ENCODE measurements around the gene RIPOR2.
"Not testable (repeated sequence)": the region's sequence is repeated elsewhere in the genome, so short reads cannot be mapped to it uniquely, and the experiment has no call there.

RIPOR2 gene

GRCh38 chr6:24949020-24949569 is 13.3 kb upstream of the RIPOR2 start:
- Mint-ChIP-seq H3K4me1 (no peaks in the 10 kb centered on the region), H3K27me3 (ENCODE audit: low read depth) (peaks cover 15% of the 10 kb centered on the region)

GRCh38 chr6:24948261-24948660 is 12.5 kb upstream of the RIPOR2 start:
- H3K4me3 Mint-ChIP-seq; H3K27ac Mint-ChIP-seq; H3K4me1 Mint-ChIP-seq; H3K36me3 Mint-ChIP-seq (ENCODE audit: low read depth): not testable (repeated sequence)
- H3K9me3 Mint-ChIP-seq: peaks cover 33% of the 10 kb centered on the region
- peaks cover 15% of the 10 kb centered on the region for H3K27me3 Mint-ChIP-seq (ENCODE audit: low read depth)

More at GRCh38 chr6:24949020-24949569, 13.3 kb upstream of the RIPOR2 start:
- Mint-ChIP-seq H3K27ac (no peak overlapping the region), H3K36me3 (ENCODE audit: low read depth) (peaks cover 4% of the 10 kb centered on the region), H3K4me3 (no peak overlapping the region), H3K9me3 (peaks cover 32% of the 10 kb centered on the region)
- no peak for TF ChIP-seq CTCF (IDR thresholded peaks at IDR 0.05; ENCODE audit: unreplicated experiment in 3 of 3)

- Mint-ChIP-seq H3K36me3 (ENCODE audit: low read depth) (peaks cover 4% of the 10 kb centered on the region), H3K9me3 (peaks cover 36% of the 10 kb centered on the region), H3K27ac (no peak overlapping the region), H3K27me3 (ENCODE audit: low read depth) (peaks cover 15% of the 10 kb centered on the region), H3K4me1 (no peaks in the 10 kb centered on the region), H3K4me3 (no peak overlapping the region)
- no peak for TF ChIP-seq CTCF (IDR thresholded peaks at IDR 0.05; ENCODE audit: unreplicated experiment in 3 of 3)
Measured at GRCh38 chr6:24947636-24948035, 11.9 kb upstream of the RIPOR2 start.

- H3K4me1 Mint-ChIP-seq: no peaks in the 10 kb centered on the region
- peaks cover 36% of the 10 kb centered on the region for H3K9me3 Mint-ChIP-seq
- H3K27ac Mint-ChIP-seq: no peak overlapping the region
- H3K36me3 Mint-ChIP-seq (ENCODE audit: low read depth): peaks cover 4% of the 10 kb centered on the region
- H3K27me3 Mint-ChIP-seq (ENCODE audit: low read depth): peaks cover 15% of the 10 kb centered on the region
- H3K4me3 Mint-ChIP-seq: no peak overlapping the region
- no peak for TF ChIP-seq CTCF (IDR thresholded peaks at IDR 0.05; ENCODE audit: unreplicated experiment in 3 of 3)
Measured at GRCh38 chr6:24945054-24945453, 9.3 kb upstream of the RIPOR2 start.

- no peaks in the 10 kb centered on the region for H3K4me1 Mint-ChIP-seq
Measured at GRCh38 chr6:24943774-24944173, 8.0 kb upstream of the RIPOR2 start.

GRCh38 chr6:24940311-24940917 is 4.7 kb upstream of the RIPOR2 start:
- H3K27me3 Mint-ChIP-seq (ENCODE audit: low read depth): peaks cover 5% of the 10 kb centered on the region
- no peaks in the 10 kb centered on the region for H3K4me1 Mint-ChIP-seq
- H3K9me3 Mint-ChIP-seq: peaks cover 17% of the 10 kb centered on the region
- H3K36me3 Mint-ChIP-seq (ENCODE audit: low read depth): peaks cover 4% of the 10 kb centered on the region
- TF ChIP-seq CTCF (IDR thresholded peaks at IDR 0.05; ENCODE audit: unreplicated experiment in 3 of 3): no peak
- H3K4me3 Mint-ChIP-seq: no peak overlapping the region
- no peak overlapping the region for H3K27ac Mint-ChIP-seq

More at GRCh38 chr6:24943774-24944173, 8.0 kb upstream of the RIPOR2 start:
- TF ChIP-seq CTCF (IDR thresholded peaks at IDR 0.05; ENCODE audit: unreplicated experiment in 3 of 3): no peak
- Mint-ChIP-seq H3K9me3 (peaks cover 33% of the 10 kb centered on the region), H3K27me3 (ENCODE audit: low read depth) (peaks cover 12% of the 10 kb centered on the region), H3K27ac (no peak overlapping the region), H3K4me3 (no peak overlapping the region), H3K36me3 (ENCODE audit: low read depth) (peaks cover 4% of the 10 kb centered on the region)

Data from nephron (organoid).